ENCODE measurements around the gene APP. TPM values are rescaled to one million over a fixed set of nuclear protein-coding genes. Genes with fewer than 3 reads are reported as not detected.

Gene APP
- total RNA-seq, 4 donors from 2014 or later, result 209 to 297 (median 240) TPM

GRCh38 chr21:26126168-26126553, 44.4 kb downstream of the APP start:
- Histone ChIP-seq H3K36me3 (no peaks in the 10 kb centered on the region), H3K4me3 (no peak overlapping the region), H3K4me1 (peaks cover 0 to 28% (median 2%) of the 10 kb centered on the region in 4 donors), H3K27ac (no peak overlapping the region), H3K27me3 (no peaks in the 10 kb centered on the region), H3K9me3 (no peaks in the 10 kb centered on the region)
- TF ChIP-seq POLR2A (IDR thresholded peaks at IDR 0.05), result no peak
- TF ChIP-seq, protein P1, sequence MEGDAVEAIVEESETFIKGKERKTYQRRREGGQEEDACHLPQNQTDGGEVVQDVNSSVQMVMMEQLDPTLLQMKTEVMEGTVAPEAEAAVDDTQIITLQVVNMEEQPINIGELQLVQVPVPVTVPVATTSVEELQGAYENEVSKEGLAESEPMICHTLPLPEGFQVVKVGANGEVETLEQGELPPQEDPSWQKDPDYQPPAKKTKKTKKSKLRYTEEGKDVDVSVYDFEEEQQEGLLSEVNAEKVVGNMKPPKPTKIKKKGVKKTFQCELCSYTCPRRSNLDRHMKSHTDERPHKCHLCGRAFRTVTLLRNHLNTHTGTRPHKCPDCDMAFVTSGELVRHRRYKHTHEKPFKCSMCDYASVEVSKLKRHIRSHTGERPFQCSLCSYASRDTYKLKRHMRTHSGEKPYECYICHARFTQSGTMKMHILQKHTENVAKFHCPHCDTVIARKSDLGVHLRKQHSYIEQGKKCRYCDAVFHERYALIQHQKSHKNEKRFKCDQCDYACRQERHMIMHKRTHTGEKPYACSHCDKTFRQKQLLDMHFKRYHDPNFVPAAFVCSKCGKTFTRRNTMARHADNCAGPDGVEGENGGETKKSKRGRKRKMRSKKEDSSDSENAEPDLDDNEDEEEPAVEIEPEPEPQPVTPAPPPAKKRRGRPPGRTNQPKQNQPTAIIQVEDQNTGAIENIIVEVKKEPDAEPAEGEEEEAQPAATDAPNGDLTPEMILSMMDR (IDR thresholded peaks at IDR 0.05), result no peak
- no peak for DNase-seq

DNA sequence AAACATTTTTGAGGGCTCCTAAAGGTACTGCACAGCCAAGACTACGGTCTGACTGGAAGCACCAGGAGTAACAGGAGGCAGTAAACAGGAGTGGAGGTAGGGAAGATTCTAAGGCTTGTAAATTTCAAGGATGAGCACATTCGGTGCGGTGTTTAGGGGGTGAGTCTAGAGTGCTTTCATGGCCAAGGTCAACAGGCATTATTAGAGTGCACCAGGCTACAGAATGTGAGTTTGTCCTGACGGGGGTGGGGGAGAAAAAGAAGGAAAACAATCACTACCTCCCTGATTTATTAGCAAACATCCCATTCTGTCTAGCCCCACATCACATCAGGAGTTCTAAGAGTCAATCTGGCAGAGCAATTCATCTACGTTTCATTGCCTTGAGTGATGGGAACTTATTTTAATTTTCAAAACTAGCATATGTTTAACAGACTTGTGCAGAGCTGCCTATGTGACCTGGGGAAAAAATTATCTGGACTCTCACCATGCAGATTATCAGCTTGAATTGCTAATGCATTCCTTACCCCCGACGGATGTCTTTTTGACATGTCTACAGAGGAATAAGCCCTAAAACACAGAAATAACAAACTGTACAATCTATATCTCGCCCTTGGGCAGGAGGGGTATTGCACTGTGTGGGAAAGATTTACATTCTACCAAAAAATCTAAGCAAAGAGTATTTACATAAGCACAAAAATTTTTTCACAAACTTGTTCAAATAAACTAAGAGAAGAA, 45.0 kb downstream of the APP start:
- Histone ChIP-seq H3K27me3 (no peaks in the 10 kb centered on the region), H3K36me3 (no peaks in the 10 kb centered on the region), H3K4me1 (peaks cover 0 to 28% (median 2%) of the 10 kb centered on the region in 4 donors), H3K4me3 (no peak overlapping the region), H3K27ac (no peak overlapping the region), H3K9me3 (no peaks in the 10 kb centered on the region)
- DNase-seq, result no peak
- TF ChIP-seq, protein P1 (IDR thresholded peaks at IDR 0.05), result no peak
- TF ChIP-seq POLR2A (IDR thresholded peaks at IDR 0.05), result no peak

DNA sequence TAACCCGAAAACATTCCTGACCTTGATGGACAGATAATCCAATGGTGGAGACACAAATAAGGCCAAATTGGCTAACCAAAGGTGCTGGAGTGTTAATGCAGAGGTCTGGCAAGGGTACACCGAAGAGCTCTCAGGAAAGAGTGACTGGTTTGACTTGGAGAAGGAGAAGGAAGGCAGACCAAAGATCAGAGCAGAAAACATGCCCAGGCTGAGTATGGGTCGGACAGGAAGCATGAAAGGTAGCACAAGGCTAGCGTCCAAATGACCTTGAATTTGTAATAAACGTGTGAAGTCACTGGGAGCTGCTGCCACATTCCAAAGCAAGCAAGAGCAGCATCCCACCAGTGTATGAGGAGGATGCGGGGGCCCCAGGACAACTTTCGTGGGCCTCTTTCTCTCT, 45.7 kb downstream of the APP start:
- H3K4me1 ChIP-seq, result peaks cover 0 to 28% (median 2%) of the 10 kb centered on the region in 4 donors
- no peak for TF ChIP-seq POLR2A (IDR thresholded peaks at IDR 0.05)
- TF ChIP-seq, protein P1 (IDR thresholded peaks at IDR 0.05), result no peak
- H3K27ac ChIP-seq, result peak overlapping the region in 2 of 4 donors; percentile 22 to 24
- no peak for DNase-seq
- H3K4me3 ChIP-seq, result no peak overlapping the region
- no peaks in the 10 kb centered on the region for H3K36me3 ChIP-seq
- H3K27me3 ChIP-seq, result no peaks in the 10 kb centered on the region
- H3K9me3 ChIP-seq, result no peaks in the 10 kb centered on the region

GRCh38 chr21:26124421-26124833, 46.1 kb downstream of the APP start:
- TF ChIP-seq, protein P1 (IDR thresholded peaks at IDR 0.05), result no peak
- TF ChIP-seq POLR2A (IDR thresholded peaks at IDR 0.05), result no peak
- H3K27ac ChIP-seq, result peak overlapping the region in 2 of 4 donors; percentile 22 to 24
- peaks cover 0 to 28% (median 2%) of the 10 kb centered on the region in 4 donors for H3K4me1 ChIP-seq
- H3K27me3 ChIP-seq, result no peaks in the 10 kb centered on the region
- DNase-seq, result no peak
- no peaks in the 10 kb centered on the region for H3K36me3 ChIP-seq
- no peaks in the 10 kb centered on the region for H3K9me3 ChIP-seq
- no peak overlapping the region for H3K4me3 ChIP-seq

- TF ChIP-seq POLR2A (IDR thresholded peaks at IDR 0.05), result no peak
- TF ChIP-seq, protein P1 (IDR thresholded peaks at IDR 0.05), result no peak
Measured at GRCh38 chr21:26123012-26123411, 47.6 kb downstream of the APP start.

More at GRCh38 chr21:26123012-26123411, 47.6 kb downstream of the APP start:
- H3K27ac ChIP-seq, result no peak overlapping the region
- no peak overlapping the region for H3K4me3 ChIP-seq
- H3K4me1 ChIP-seq, result peaks cover 0 to 28% (median 2%) of the 10 kb centered on the region in 4 donors
- no peaks in the 10 kb centered on the region for H3K27me3 ChIP-seq
- no peaks in the 10 kb centered on the region for H3K36me3 ChIP-seq
- H3K9me3 ChIP-seq, result no peaks in the 10 kb centered on the region
- no peak for DNase-seq
